ENCODE measurements around the gene RPL32. TPM values are rescaled to one million over a fixed set of nuclear protein-coding genes. Genes with fewer than 3 reads are reported as not detected.

RPL32 gene
- total and polyA plus RNA-seq, 2 experiments from 2014 or later = 726 to 824 TPM

GRCh38 chr3:12838179-12838965 is 3.0 kb downstream of the RPL32 start:
- Histone ChIP-seq H3K9me3 (ENCODE audit: low read depth) (no peaks in the 10 kb centered on the region), H3K36me3 (peaks cover 62% of the 10 kb centered on the region), H3K4me3 (no peak overlapping the region), H3K27ac (peak overlapping the region; percentile 70), H3K27me3 (no peaks in the 10 kb centered on the region), H3K4me1 (ENCODE audit: low read depth) (peaks cover 14% of the 10 kb centered on the region)
- peak in 1 of 2 donors; percentile 52 for DNase-seq (ENCODE audit: low read depth in 1 of 2, low spot score in 1 of 2)
- no peak for TF ChIP-seq CTCF (IDR thresholded peaks at IDR 0.05; ENCODE audit: low read depth, low read length)

- no peak for TF ChIP-seq CTCF (IDR thresholded peaks at IDR 0.05; ENCODE audit: low read depth, low read length)
Measured at GRCh38 chr3:12837295-12837986, 3.9 kb downstream of the RPL32 start.

GRCh38 chr3:12835052-12835665 is 6.2 kb downstream of the RPL32 start:
- Histone ChIP-seq H3K4me1 (ENCODE audit: low read depth) (peaks cover 13% of the 10 kb centered on the region), H3K4me3 (no peak overlapping the region), H3K36me3 (peaks cover 75% of the 10 kb centered on the region), H3K27me3 (no peaks in the 10 kb centered on the region), H3K9me3 (ENCODE audit: low read depth) (no peaks in the 10 kb centered on the region), H3K27ac (peak overlapping the region; percentile 70)
- no peak for DNase-seq (ENCODE audit: low read depth in 1 of 2, low spot score in 1 of 2)
- TF ChIP-seq CTCF (IDR thresholded peaks at IDR 0.05; ENCODE audit: low read depth, low read length) = no peak

More at GRCh38 chr3:12837295-12837986, 3.9 kb downstream of the RPL32 start:
- no peak overlapping the region for H3K4me3 ChIP-seq
- no peaks in the 10 kb centered on the region for H3K9me3 ChIP-seq (ENCODE audit: low read depth)
- peak overlapping the region; percentile 70 for H3K27ac ChIP-seq
- H3K27me3 ChIP-seq = no peaks in the 10 kb centered on the region
- peaks cover 14% of the 10 kb centered on the region for H3K4me1 ChIP-seq (ENCODE audit: low read depth)
- no peak for DNase-seq (ENCODE audit: low read depth in 1 of 2, low spot score in 1 of 2)
- peaks cover 67% of the 10 kb centered on the region for H3K36me3 ChIP-seq

GRCh38 chr3:12833222-12834161 is 7.9 kb downstream of the RPL32 start:
- Histone ChIP-seq H3K4me3 (no peak overlapping the region), H3K9me3 (ENCODE audit: low read depth) (no peaks in the 10 kb centered on the region), H3K36me3 (peaks cover 79% of the 10 kb centered on the region), H3K4me1 (ENCODE audit: low read depth) (no peaks in the 10 kb centered on the region), H3K27me3 (no peaks in the 10 kb centered on the region), H3K27ac (peak overlapping the region; percentile 27)
- TF ChIP-seq CTCF (IDR thresholded peaks at IDR 0.05; ENCODE audit: low read depth, low read length) = no peak
- no peak for DNase-seq (ENCODE audit: low read depth in 1 of 2, low spot score in 1 of 2)
